Thoracic aorta (tissue), 2 donors: ENCODE measurements around the gene GGN. TPM values are rescaled to one million over a fixed set of nuclear protein-coding genes. Genes with fewer than 3 reads are reported as not detected.

ENCODE experiments used
- ATAC-seq: fragments of 150-250 bp; one replicate; pipeline ENCODE4 v1.8.0; 2017; ENCODE audit warnings: low read depth; ENCODE audit not compliant: insufficient number of reproducible peaks, low FRiP score
- DNase-seq: peaks from one replicate; pipeline ENCODE4 v3.0.0-alpha.2; 2020; ENCODE audit warnings: low spot score
- H3K27ac ChIP-seq, 2 donors: fragments of 200-600 bp; sonication (generic); 1 replicate in 1 of 2; 2 replicates in 1 of 2; pipeline ENCODE4 v1.5.1; 2016; ENCODE audit warnings: mild to moderate bottlenecking in 2 of 2, moderate library complexity in 2 of 2
- H3K27me3 ChIP-seq: fragments of 200-600 bp; sonication (generic); replicated peaks from 2 replicates; pipeline ENCODE4 v1.6.0; 2016; ENCODE audit warnings: mild to moderate bottlenecking; ENCODE audit not compliant: insufficient read depth
- H3K36me3 ChIP-seq: fragments of 200-600 bp; sonication (generic); one replicate; pipeline ENCODE4 v1.5.1; 2016
- H3K4me1 ChIP-seq, 2 donors: fragments of 200-600 bp; sonication (generic); 1 replicate in 1 of 2; 2 replicates in 1 of 2; pipeline versions ENCODE4 v1.5.1 to v1.6.0; 2016; ENCODE audit warnings: low read depth in 2 of 2, mild to moderate bottlenecking in 1 of 2; ENCODE audit not compliant: control insufficient read depth in 1 of 2
- H3K4me3 ChIP-seq: fragments of 200-600 bp; sonication (generic); 2 replicates; pipeline ENCODE4 v1.5.1; 2016; ENCODE audit warnings: mild to moderate bottlenecking
- H3K9me3 ChIP-seq: fragments of 200-600 bp; sonication (generic); 2 replicates; pipeline ENCODE4 v1.5.1; 2016
- CTCF ChIP-seq: fragments of 200-600 bp; sonication (generic); IDR thresholded peaks from one replicate; pipeline ENCODE4 v1.5.1; 2019; ENCODE audit warnings: antibody characterized with exemption
- total RNA-seq, 2 donors: library from RNA; depleted of rRNA; stranded (reverse); fragments of >200 nt; gene quantifications; one replicate each; pipeline versions ENCODE4 v1.1.0 to v1.2.3, GENCODE V29; 2016

The GGN gene
- total RNA-seq, 2 donors from 2014 or later, result 1.5 to 6.0 TPM

GRCh38 chr19:38386300-38386970 lies 1.4 kb downstream of the GGN start:
- ATAC-seq, result no peak
- no peak for DNase-seq
- TF ChIP-seq CTCF, result no peak
- peaks cover 3 to 30% of the 10 kb centered on the region in 2 donors for H3K4me1 ChIP-seq
- peaks cover 24% of the 10 kb centered on the region for H3K36me3 ChIP-seq
- H3K4me3 ChIP-seq, result peak overlapping the region; percentile 85
- no peak overlapping the region for H3K27ac ChIP-seq
- no peaks in the 10 kb centered on the region for H3K9me3 ChIP-seq
- no peaks in the 10 kb centered on the region for H3K27me3 ChIP-seq

GRCh38 chr19:38385804-38386257 lies 2.0 kb downstream of the GGN start:
- Histone ChIP-seq H3K27me3 (no peaks in the 10 kb centered on the region), H3K4me1 (peaks cover 3 to 30% of the 10 kb centered on the region in 2 donors), H3K9me3 (no peaks in the 10 kb centered on the region), H3K27ac (no peak overlapping the region), H3K4me3 (no peak overlapping the region), H3K36me3 (peaks cover 30% of the 10 kb centered on the region)
- DNase-seq (no peak), ATAC-seq (no peak)
- no peak for TF ChIP-seq CTCF

- H3K36me3 ChIP-seq, result peaks cover 34% of the 10 kb centered on the region
- no peak overlapping the region for H3K4me3 ChIP-seq
- no peaks in the 10 kb centered on the region for H3K27me3 ChIP-seq
- no peak for TF ChIP-seq CTCF
- DNase-seq (no peak), ATAC-seq (no peak)
- H3K4me1 ChIP-seq, result peaks cover 3 to 29% of the 10 kb centered on the region in 2 donors
- H3K27ac ChIP-seq, result no peak overlapping the region
- no peaks in the 10 kb centered on the region for H3K9me3 ChIP-seq
Measured at GRCh38 chr19:38385057-38385803, 2.6 kb downstream of the GGN start.

GRCh38 chr19:38384209-38385027 lies 3.4 kb downstream of the GGN start:
- H3K9me3 ChIP-seq, result no peaks in the 10 kb centered on the region
- H3K4me1 ChIP-seq, result peaks cover 3 to 23% of the 10 kb centered on the region in 2 donors
- no peak overlapping the region for H3K27ac ChIP-seq
- no peak overlapping the region for H3K4me3 ChIP-seq
- peaks cover 39% of the 10 kb centered on the region for H3K36me3 ChIP-seq
- no peak for TF ChIP-seq CTCF
- no peak for DNase-seq
- no peak for ATAC-seq
- H3K27me3 ChIP-seq, result no peaks in the 10 kb centered on the region

GRCh38 chr19:38383743-38384142 lies 4.1 kb downstream of the GGN start:
- no peak for TF ChIP-seq CTCF
- DNase-seq, result no peak
- peaks cover 3 to 16% of the 10 kb centered on the region in 2 donors for H3K4me1 ChIP-seq
- no peak overlapping the region for H3K27ac ChIP-seq
- H3K4me3 ChIP-seq, result no peak overlapping the region
- H3K9me3 ChIP-seq, result no peaks in the 10 kb centered on the region
- H3K27me3 ChIP-seq, result no peaks in the 10 kb centered on the region
- ATAC-seq, result no peak
- peaks cover 44% of the 10 kb centered on the region for H3K36me3 ChIP-seq
